ENCODE results near the gene GARS1.

- TF ChIP-seq CTCF (IDR thresholded peaks at IDR 0.05; ENCODE audit: low read depth, low read length, missing input control) (no peak), GABPA (IDR thresholded peaks at IDR 0.05 in 1 of 2, conservative IDR thresholded peaks at IDR 0.05 in 1 of 2) (no peak), YY1 (IDR thresholded peaks at IDR 0.05) (no peak), ZBTB33 (IDR thresholded peaks at IDR 0.05) (no peak), MAX (IDR thresholded peaks at IDR 0.05) (no peak), REST (IDR thresholded peaks at IDR 0.05) (no peak), NR2F2 (IDR thresholded peaks at IDR 0.05) (no peak), EGR1 (IDR thresholded peaks at IDR 0.05; ENCODE audit: low read depth in 2 of 2) (no peak), HNF4G (IDR thresholded peaks at IDR 0.05) (no peak), TAF1 (conservative IDR thresholded peaks at IDR 0.05) (no peak), HNF4A (conservative IDR thresholded peaks at IDR 0.05) (no peak)
Measured at GRCh38 chr7:30618080-30618676, 23.5 kb downstream of the GARS1 start.
